NCI-H128 (cell line): ENCODE results near the gene GRID2IP.
A peak's percentile ranks its signal among the peaks of the same experiment; 100 is the strongest.
"Not testable (repeated sequence)": the region's sequence is repeated elsewhere in the genome, so short reads cannot be mapped to it uniquely, and the experiment has no call there.

ENCODE experiments used
- DNase-seq: peaks from one replicate; lab custom pipeline; 2025; ENCODE audit not compliant: unreplicated experiment; lab: John Stamatoyannopoulos, UW

Gene GRID2IP

DNA sequence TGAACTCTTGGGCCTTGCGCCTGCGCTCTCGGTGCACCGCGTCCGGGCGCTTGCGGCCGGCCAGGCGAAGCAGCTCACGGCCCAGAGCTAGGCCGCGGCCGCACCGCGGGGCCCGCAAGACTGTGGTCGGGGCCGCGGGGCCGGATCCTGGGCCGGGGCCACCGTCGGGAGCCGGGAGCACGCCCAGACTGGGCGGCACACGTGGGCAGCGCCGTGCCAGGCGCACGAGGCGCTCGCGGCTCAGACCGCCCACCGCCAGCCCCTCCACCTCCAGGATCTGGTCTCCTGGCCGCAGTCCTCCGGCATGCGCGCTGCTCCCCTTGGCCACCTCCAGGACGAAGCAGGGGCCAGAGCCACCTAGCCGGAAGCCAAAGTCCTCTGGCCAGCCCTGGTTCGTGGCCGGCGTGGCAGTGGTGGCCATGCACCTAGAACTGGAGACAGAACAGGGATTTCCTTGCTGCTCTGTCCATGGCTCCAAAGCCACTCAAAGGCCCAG lies at the start of gene GRID2IP:
Gene GRID2IP (minus strand): TSS at position 446 of the 496 bp plus-strand sequence. CDS start 25 bp downstream, at position 421.
- no peak for DNase-seq

DNA sequence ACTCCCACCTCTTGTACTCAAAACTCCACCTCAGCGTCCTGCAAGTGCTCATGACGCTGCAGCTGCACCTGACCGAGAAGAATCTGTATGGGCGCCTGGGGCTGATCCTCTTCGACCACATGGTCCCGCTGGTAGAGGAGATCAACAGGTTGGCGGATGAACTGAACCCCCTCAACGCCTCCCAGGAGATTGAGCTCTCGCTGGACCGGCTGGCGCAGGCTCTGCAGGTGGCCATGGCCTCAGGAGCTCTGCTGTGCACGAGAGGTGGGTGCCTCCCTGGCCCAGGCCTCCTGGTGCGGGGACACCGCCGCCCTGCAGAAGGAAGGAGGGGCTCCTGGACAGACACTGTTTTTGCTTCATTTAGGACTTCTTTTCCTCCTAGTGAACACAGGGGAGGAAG lies 48.8 kb upstream of the GRID2IP start:
- no peak for DNase-seq

DNA sequence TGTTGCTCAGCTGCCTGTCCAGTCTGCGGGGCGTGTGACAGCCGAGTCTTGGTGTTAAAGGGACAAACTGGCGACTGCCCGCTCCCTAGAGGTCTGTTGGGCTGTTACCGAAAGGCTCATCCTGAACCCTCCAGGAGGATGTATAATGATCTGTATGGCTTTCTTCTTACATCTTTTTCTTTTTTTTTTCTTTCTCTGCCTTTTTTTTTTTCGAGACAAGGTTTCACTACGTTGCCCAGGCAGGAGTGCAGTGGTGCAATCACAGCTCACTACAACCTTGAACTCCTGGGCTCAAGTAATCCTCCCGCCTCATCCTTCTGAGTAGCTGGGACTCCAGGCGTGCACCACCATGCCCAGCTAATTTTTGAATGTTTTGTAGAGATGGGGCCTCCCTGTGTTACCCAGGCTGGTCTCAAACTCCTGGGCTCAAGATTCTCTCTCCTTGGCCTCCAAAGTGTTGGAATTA lies 39.4 kb upstream of the GRID2IP start:
- no peak for DNase-seq

DNA sequence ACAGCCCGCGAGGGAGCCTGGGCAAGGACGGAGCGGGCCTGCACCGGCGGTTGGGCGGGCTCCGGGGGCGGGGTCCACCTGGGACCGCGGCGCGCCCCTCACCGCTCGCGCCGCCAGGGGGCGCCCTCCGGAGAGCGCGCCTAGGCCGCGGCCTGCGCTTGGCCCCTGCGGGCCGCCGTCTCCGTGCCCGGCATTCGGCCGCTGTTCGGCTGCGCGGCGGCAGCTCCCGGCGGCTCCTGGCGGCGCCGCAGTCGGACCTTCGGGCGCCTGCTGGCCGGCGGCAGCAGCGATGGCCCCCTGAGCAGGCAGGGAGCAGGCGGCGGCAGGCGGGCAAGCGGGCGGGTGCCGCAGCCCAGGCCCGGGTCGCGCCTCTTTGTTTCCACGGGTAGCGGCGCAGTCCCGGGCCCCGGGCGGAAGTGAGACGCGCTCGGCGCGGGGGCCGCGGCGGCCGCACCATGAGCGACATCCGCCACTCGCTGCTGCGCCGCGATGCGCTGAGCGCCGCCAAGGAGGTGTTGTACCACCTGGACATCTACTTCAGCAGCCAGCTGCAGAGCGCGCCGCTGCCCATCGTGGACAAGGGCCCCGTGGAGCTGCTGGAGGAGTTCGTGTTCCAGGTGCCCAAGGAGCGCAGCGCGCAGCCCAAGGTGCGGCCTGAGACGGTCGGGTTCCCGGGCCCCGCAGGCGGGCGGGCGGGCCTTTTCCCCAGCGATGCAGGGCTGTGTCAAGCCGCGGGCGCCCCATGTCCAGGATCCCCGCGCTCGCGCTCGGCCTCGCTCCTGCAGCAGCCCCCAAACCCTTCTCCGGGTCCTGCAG lies 38.8 kb upstream of the GRID2IP start, which contains the start of gene INTS15:
Gene INTS15 (plus strand): TSS at position 193 of the 816 bp plus-strand sequence. CDS start 263 bp downstream, at position 456.
- DNase-seq, result peak; percentile 56

DNA sequence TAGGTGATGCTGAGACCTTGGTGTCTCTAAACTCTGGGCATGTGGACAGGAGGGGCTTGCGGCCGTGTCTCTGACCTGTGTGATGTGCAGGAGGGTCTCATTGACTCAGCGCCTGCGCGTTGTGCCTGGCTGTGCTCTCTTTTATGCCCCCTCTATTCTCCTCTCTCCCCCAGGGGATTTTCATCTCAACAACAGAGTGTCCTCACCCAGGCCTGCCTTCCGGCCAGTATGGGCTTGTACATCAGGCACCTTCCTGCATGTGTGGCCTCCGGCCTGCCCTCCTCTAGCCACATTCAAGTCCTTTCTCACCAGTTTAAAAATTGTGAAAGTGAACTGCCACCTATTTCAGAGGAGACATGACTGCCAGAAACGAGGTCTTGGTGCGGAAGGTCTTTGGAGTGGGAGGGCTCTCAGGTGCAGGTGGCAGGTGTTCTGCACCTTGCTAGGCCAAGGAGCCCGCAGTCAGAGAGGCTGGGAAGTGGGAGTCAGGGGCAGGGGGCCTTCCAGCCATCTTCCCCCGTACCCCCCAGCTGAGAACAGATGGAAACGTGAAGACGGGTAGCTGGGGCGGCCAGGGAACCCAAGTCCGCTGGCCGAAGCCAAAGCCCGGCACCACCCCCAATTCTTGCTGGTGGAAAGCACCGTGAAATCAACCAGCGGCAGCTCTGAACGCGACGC lies 38.0 kb upstream of the GRID2IP start:
- no peak for DNase-seq

DNA sequence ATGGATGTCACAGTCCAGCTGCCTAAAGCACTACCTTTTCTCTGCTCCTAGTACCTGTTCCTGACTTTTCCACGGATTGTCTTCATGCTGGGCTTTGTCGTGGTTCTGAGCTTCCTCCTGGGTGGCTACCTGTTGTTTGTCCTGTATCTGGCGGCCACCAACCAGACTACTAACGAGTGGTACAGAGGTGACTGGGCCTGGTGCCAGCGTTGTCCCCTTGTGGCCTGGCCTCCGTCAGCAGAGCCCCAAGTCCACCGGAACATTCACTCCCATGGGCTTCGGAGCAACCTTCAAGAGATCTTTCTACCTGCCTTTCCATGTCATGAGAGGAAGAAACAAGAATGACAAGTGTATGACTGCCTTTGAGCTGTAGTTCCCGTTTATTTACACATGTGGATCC lies 37.3 kb upstream of the GRID2IP start:
- DNase-seq, result no peak

DNA sequence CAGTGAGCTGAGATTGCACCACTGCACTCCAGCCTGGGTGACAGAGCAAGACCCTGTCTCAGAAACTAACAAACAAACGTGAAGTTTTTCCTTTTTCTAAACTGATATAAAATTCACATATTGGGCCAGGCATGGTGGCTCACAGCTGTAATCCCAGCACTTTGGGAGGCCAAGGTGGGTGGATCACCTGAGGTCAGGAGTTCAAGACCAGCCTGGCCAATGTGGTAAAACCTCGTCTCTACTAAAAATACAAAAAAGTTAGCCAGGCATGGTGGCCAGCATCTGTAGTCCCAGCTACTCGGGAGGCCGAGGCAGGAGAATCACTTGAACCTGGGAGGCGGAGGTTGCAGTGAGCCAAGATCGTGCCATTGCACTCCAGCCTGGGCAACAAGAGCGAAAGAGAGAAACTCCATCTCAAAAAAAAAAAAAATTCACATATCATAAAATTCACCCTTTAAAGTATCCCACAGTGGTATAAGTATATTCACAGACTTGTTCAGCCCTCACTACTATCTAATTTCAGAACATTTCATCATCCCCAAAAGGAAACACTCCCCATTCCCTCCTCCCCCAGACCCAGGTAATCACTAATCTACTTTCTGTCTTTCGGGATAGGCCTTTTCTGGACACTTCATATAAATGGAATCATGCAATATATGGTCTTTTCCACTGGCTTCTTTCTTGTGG lies 34.6 kb upstream of the GRID2IP start:
- not testable (repeated sequence) for DNase-seq

DNA sequence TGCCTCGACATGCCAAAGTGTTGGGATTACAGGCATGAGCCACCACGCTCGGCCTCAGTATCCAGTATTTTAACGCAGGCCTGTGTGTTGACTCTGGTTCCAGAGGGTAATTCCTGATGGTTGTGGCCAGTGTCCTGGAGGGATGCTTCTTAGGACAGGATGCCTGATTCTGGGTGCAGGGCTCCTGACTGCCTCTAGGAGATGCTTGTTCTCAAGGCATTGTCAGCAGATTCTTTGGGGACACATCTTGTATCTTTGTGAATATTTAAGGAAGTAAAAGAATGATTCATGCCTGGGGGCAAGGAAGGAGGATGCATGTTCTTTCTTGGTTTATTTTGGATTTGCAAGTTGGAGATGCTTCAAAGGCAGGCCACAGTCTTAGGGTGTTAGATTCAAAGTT lies 28.2 kb upstream of the GRID2IP start:
- DNase-seq, result no peak

DNA sequence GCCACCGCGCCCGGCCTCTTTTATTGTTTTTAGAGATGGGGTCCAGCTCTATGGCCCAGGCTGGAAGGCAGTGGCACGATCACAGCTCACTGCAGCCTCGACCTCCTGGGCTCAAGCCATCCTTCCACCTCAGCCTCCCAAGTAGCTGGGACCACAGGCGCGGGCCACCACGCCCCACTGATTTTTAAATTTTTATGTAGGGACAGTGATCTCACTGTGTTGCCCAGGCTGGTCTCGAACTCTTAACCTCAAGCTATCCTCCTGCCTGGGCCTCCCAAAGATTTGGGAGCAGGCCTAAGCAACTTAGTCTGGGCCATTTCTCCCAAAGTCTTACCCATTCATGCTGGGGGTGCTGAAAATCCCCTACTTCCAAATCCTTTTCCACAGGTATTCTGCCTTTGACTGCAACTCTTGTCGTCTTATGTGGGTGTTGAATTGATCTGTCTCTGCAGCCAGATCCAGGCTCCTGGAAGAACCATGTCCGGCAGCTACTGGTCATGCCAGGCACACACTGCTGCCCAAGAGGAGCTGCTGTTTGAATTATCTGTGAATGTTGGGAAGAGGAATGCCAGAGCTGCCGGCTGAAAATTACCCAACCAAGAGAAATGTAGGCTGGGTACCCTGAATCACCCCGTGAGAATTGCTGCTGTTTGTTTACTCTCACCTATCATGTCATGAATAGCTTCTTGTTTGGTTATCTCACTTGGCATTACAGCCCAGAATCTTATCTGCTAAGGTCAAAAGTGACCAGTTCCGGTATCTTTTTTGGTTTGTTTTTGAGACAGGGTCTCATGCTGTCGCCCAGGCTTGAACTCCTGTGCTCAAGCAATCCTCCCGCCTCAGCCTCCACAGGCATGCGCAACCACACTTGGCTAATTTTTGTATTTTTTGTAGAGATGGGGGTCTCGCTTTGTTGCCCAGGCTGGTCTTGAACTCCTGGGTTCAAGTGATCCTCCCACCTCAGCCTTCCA lies 27.1 kb upstream of the GRID2IP start:
- DNase-seq, result no peak

DNA sequence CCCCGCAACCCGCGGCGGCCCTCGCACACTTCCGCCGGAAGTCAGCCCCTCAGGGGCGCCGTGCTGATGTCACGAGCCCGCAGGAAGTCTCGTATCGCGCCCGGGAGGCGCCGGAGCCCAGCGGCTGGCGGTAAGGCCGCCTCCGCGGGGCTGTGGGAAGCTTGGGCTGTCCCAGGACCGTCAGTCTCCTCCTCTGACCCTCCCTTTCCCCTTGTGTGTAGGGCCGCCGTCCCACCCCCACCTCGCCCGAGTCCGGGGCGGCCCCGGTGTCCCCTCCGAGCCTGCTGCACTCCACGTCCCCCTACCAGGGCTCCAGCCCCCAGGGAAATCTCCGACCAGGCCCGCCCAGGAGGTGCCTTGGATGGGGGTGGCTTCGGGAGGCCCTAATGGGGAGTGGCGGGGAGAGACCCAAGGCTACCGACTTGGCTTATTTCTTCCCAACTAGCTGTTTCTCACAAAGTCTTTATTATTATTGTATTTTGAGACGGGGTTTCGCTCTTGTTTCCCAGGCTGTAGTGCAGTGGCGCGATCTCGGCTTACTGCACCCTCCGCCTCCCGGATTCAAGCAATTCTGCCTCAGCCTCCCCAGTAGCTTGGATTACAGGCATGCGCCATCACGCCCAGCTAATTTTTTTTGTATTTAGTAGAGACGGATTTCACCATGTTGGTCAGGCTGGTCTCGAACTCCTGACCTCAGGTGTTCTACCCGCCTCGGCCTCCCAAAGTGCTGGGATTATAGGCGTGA lies 26.3 kb upstream of the GRID2IP start, which contains the start of gene ZDHHC4:
Gene ZDHHC4 (plus strand): TSS at position 86 of the 745 bp plus-strand sequence. CDS start 3,108 bp downstream, outside the sequence.
- DNase-seq, result peak; percentile 74

DNA sequence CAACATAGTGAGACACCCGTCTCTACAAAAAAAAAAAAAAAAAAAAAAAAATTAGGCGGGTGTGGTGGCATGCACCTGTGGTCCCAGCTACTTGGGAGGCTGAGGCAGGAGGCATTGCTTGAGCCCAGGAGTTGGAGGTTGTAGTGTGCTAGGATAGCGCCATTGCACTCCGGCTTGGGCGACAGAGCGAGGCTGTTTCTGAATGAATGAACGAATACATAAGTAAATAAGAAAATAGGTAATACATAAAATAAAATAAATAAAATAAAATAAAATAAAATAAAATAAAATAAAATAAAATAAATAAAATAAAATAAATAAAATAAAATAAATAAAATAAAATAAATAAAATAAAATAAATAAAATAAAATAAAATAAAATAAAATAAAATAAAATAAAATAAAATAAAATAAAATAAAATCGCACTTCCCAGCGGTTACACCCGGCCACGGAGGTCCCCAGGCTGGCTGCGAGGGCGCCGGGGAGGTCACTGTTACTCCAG lies 25.7 kb upstream of the GRID2IP start:
- DNase-seq, result not testable (repeated sequence)

DNA sequence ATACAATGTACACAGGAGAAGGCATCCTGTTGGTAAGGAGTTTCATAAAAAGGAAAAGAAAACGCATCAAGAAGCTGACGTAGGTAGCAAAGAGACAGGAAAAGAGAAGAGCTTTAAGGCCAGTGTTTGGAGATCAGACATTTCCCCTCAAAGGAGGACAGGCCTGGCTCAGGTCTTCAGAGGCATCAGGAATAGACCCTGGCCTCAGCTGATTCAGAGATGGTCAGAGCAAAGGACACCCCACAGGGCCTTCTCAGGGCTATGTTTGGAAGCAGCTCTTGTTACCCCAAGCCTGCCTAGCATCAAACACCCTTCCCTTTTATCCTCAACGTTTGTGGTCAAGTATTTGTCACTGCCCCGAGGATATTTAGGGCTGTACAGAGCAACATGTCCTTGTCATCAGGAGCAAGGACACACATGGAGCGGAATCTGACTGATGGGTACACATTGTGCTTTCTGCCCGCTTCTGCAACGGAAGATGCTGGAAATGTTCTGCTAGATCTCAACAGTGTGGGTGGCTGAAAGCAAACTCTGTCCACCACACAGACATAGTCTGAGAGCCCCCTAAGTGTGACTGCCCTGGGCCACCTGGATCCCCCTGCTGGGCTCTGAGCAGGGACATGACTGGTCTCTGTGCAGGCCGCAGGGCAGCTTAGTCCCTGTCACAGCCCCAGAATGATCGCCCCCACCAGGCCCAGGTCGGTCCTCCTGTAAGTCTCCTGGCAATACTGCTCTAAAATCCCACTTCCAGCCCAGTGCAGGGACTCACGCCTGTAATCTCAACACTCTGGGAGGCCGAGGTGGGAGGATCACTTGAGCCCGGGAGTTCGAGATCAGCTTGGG lies 25.0 kb upstream of the GRID2IP start:
- DNase-seq, result no peak

DNA sequence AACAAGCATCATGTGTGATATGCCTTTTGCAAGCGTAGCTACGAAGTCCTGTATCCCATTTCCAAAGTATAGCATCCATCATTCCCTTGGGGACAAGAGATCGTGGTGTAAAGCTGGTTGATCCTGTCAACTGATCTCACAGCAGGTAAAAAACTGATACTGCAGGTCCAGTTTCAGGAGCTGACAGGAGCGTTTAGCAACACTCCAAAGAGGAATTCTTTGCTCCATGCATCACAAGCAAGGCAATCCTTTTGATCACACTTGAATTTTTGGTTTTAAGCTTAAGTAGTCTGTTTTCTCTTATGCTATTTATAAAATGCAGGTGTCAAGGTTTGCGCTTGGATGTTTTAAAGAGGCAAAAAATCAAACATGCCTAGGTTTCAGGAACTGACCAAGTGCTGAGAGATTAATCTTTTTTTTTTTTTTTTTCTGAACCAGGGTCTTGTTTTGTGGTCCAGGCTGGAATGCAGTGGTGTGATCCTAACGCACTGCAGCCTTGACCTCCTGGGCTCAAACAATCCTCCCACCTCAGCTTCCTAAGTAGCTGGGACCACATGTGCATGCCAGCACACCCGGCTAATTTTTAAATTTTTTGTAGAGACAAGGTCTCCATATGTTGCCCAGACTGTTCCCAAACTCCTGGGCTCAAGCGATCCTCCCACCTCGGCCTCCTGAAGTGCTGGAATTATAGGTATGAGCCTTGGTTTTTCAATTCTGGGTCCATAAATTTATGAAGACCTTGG lies 24.2 kb upstream of the GRID2IP start:
- no peak for DNase-seq

DNA sequence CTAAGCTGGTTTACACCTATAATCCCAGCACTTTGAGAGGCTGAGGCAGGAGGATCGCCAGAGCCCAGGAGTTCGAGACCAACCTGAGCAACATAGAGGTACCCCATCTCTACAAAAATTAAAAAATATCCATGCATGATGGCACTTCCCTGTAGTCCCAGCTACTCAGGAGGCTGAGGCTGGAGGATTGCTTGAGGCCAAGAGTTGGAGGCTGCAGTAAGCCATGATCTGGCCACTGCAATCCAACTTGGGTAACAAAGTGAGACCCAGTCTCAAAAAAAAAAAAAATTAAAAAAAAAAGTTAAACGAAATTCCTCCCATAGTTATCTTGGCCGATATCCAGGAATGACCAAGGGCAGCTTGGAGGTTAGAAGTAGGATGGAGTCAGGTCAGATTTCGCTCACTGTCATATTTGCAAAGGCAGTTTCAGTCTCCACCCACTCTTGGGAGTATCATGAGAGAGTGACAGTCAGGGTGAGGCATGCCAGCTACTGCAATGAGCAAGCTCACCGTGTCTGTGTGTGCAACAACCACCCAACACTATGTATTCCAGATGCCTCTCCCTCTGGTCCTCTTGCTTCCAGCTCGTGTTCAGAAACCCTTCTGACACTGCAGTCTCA lies 20.0 kb upstream of the GRID2IP start:
- no peak for DNase-seq

DNA sequence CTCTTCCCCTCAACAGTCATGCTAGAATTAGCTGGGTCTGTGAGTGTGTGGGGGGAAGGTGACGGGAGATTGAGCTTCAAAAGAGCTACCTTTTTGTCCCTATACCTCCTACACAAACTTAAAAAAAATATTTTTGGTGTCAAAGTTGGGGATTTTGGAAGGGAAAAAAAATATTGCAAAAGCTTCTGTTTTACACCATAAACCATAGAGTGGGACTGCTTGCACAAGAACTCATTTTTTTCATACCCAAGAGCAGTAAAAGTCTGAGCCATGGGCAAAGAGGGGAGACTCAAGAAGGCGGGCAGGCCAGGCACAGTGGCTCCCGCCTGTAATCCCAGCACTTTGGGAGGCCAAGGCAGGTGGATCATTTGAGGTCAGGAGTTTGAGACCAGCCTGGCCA lies 16.6 kb upstream of the GRID2IP start:
- no peak for DNase-seq

DNA sequence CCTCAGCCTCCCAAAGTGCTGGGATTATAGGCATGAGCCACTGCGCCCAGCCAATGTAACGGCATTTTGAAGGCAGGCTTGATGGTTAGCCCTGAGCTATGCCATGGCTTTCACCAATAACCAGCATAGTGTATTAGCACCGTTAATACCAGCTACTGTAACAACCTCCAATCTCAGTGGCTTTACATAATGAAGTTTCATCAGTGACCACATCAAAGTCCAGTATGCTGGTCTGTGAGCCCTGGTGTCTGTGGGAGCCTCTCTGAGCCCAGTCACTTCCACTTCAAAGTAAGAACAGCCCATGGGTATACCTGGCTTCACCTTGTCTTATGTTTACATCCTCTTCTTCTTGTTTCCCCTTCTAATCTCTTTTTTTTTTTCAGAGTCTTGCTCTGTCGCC lies 14.4 kb upstream of the GRID2IP start:
- no peak for DNase-seq
